ENCODE measurements around the gene SHOX. TPM values are rescaled to one million over a fixed set of nuclear protein-coding genes. Genes with fewer than 3 reads are reported as not detected.

The SHOX gene
- total RNA-seq, 4 donors from 2014 or later = 0.29 to 2.8 (median 0.89) TPM

DNA sequence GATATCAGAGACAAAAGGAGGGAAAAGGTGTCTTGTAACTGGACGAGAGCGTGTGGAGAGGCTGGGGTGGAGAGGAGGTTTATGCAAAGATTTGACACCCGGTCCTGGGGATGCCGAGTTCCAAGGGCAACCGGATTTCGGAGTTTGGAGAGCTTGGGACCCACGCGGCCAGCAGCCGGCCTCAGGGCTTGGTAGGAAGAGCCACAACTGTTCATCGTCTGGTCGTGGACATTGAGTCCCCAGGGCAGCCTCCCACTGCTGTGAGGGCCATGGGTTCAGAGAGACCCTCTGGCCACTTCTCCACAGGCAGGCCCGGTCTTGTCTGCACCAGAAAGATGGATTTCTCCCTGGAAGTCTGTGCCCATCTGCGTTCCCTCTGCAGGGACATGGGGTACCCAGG, 46.8 kb downstream of the SHOX start:
- no peaks in the 10 kb centered on the region for H3K4me1 ChIP-seq
- TF ChIP-seq, protein P1, sequence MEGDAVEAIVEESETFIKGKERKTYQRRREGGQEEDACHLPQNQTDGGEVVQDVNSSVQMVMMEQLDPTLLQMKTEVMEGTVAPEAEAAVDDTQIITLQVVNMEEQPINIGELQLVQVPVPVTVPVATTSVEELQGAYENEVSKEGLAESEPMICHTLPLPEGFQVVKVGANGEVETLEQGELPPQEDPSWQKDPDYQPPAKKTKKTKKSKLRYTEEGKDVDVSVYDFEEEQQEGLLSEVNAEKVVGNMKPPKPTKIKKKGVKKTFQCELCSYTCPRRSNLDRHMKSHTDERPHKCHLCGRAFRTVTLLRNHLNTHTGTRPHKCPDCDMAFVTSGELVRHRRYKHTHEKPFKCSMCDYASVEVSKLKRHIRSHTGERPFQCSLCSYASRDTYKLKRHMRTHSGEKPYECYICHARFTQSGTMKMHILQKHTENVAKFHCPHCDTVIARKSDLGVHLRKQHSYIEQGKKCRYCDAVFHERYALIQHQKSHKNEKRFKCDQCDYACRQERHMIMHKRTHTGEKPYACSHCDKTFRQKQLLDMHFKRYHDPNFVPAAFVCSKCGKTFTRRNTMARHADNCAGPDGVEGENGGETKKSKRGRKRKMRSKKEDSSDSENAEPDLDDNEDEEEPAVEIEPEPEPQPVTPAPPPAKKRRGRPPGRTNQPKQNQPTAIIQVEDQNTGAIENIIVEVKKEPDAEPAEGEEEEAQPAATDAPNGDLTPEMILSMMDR (IDR thresholded peaks at IDR 0.05 in 4 of 5, conservative IDR thresholded peaks at IDR 0.05 in 1 of 5) = no peak
- no peak for TF ChIP-seq POLR2A (IDR thresholded peaks at IDR 0.05)
- DNase-seq (no peak), ATAC-seq (no peak)
- H3K36me3 ChIP-seq = no peaks in the 10 kb centered on the region
- H3K27me3 ChIP-seq = no peaks in the 10 kb centered on the region
- in situ Hi-C loops (cut with MboI; ENCODE audit: low sequenced_read_pairs in 4 of 4) = no loop called here
- no peak overlapping the region for H3K4me3 ChIP-seq
- intact Hi-C loops (cut with DNase I; ENCODE audit: low total_unique reads) = no loop called here
- no peaks in the 10 kb centered on the region for H3K9me3 ChIP-seq
- H3K27ac ChIP-seq = no peak overlapping the region

DNA sequence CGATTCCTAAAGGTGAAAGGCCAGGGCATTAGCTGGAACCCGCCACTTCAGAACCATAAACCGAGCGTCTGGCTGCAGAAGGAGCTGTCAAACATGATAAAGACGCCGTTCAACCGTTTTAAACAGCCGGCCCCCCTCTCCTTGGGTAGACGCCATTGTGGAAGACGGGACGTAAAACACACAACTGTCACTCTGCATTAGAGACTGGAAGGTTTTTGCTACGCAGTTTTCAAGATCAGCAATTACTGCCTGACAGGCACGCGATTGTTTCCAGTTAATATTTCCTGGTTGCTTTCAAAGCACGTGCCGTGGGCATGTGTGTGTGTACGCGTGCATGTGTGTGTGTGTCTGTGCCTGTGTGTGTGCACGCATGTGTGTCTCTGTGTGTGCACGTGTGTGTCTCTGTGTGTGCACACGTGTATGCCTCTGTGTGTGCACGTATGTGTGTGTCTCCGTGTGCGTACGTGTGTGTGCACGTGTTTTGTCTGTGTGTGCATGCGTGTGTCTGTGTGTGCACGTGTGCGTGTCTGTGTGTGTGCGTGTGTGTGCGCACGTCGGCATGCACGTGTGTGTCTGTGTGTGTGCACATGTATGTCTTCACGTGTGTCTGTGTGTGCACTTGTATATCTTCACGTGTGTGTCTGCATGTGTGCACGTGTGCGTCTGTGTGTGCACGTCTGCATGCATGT, 48.8 kb downstream of the SHOX start:
- ATAC-seq (no peak), DNase-seq (no peak)
- H3K4me1 ChIP-seq = no peaks in the 10 kb centered on the region
- H3K36me3 ChIP-seq = no peaks in the 10 kb centered on the region
- no peaks in the 10 kb centered on the region for H3K27me3 ChIP-seq
- no peaks in the 10 kb centered on the region for H3K9me3 ChIP-seq
- in situ Hi-C loops (cut with MboI; ENCODE audit: low sequenced_read_pairs in 4 of 4) = no loop called here
- TF ChIP-seq POLR2A (IDR thresholded peaks at IDR 0.05) = no peak
- TF ChIP-seq, protein P1 (IDR thresholded peaks at IDR 0.05 in 4 of 5, conservative IDR thresholded peaks at IDR 0.05 in 1 of 5) = no peak
- no peak overlapping the region for H3K4me3 ChIP-seq
- intact Hi-C loops (cut with DNase I; ENCODE audit: low total_unique reads) = no loop called here
- H3K27ac ChIP-seq = no peak overlapping the region

DNA sequence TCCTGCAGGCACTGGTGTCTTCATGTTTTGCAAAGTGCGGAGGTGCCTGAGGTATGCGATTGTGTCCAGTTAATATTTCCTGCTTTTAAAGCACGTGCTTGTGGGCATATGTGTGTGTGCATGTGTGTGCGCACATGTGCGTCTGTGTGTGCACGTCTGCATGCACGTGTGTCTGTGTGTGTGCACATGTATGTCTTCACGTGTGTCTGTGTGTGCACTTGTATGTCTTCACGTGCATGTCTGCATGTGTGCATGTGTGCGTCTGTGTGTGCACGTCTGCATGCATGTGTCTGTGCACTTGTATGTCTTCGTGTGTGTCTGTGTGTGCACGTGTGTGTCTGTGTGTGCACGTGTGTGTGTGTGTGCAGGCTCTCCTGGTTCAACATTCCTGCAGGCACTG, 49.5 kb downstream of the SHOX start:
- Histone ChIP-seq H3K9me3 (no peaks in the 10 kb centered on the region), H3K27me3 (no peaks in the 10 kb centered on the region), H3K27ac (no peak overlapping the region), H3K4me3 (no peak overlapping the region), H3K4me1 (no peaks in the 10 kb centered on the region), H3K36me3 (no peaks in the 10 kb centered on the region)
- no peak for TF ChIP-seq POLR2A (IDR thresholded peaks at IDR 0.05)
- TF ChIP-seq, protein P1 (IDR thresholded peaks at IDR 0.05 in 4 of 5, conservative IDR thresholded peaks at IDR 0.05 in 1 of 5) = no peak
- ATAC-seq = no peak
- intact Hi-C loops (cut with DNase I; ENCODE audit: low total_unique reads) = no loop called here
- no peak for DNase-seq
- in situ Hi-C loops (cut with MboI; ENCODE audit: low sequenced_read_pairs in 4 of 4) = no loop called here

DNA sequence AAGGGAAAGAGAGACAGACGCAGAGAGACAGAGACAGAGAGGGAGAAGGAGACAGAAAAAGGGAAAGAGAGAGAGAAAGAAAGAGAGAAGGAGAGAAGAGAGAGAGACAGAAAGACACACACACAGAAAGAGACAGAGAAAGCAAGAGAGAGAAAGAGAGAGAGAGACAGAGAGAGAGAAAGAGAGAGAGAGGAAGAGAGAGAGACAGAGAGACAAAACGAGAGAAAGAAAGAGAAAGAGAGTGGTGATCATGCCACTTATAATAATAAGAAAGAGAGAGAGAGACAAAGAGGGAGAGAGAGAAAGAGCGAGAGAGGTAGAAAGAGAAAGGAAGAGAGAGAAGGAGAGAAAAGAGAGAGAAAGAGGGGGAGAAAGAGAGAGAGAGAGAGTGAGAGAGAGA, 51.4 kb downstream of the SHOX start:
- in situ Hi-C loops (cut with MboI; ENCODE audit: low sequenced_read_pairs in 4 of 4) (no loop called here), intact Hi-C loops (cut with DNase I; ENCODE audit: low total_unique reads) (no loop called here)
- no peak for ATAC-seq
- Histone ChIP-seq H3K27me3 (no peaks in the 10 kb centered on the region), H3K9me3 (no peaks in the 10 kb centered on the region), H3K4me1 (no peaks in the 10 kb centered on the region), H3K4me3 (no peak overlapping the region), H3K27ac (no peak overlapping the region), H3K36me3 (no peaks in the 10 kb centered on the region)
- no peak for TF ChIP-seq POLR2A (IDR thresholded peaks at IDR 0.05)
- TF ChIP-seq, protein P1 (IDR thresholded peaks at IDR 0.05 in 4 of 5, conservative IDR thresholded peaks at IDR 0.05 in 1 of 5) = no peak
- no peak for DNase-seq

DNA sequence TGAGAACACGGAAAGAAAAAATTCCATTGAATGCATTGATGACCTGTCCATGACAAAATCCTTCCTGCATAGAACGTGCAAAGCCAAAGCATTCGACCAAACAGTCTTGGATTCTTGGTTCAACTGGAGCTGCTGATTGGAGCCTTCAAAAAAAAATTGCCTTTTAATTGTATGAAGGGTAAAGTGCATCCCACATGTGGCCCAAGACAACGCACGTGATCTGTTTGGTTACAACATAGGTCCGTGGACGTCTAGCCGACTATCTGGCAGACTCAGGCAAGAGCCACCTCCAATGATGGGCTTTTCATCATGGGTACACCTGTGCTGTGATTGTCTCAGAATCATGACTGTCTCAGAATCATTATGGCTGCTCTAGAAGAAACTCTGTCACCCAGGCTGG, 52.3 kb downstream of the SHOX start:
- H3K27me3 ChIP-seq = no peaks in the 10 kb centered on the region
- TF ChIP-seq, protein P1 (IDR thresholded peaks at IDR 0.05 in 4 of 5, conservative IDR thresholded peaks at IDR 0.05 in 1 of 5) = no peak
- no peak for TF ChIP-seq POLR2A (IDR thresholded peaks at IDR 0.05)
- intact Hi-C loops (cut with DNase I; ENCODE audit: low total_unique reads) = no loop called here
- H3K4me1 ChIP-seq = no peaks in the 10 kb centered on the region
- no peak overlapping the region for H3K4me3 ChIP-seq
- H3K27ac ChIP-seq = no peak overlapping the region
- H3K9me3 ChIP-seq = no peaks in the 10 kb centered on the region
- in situ Hi-C loops (cut with MboI; ENCODE audit: low sequenced_read_pairs in 4 of 4) = no loop called here
- ATAC-seq (no peak), DNase-seq (no peak)
- no peaks in the 10 kb centered on the region for H3K36me3 ChIP-seq

All from gastrocnemius medialis (tissue), 4 donors.